Activated CD4-positive, alpha-beta T cell treated with anti-CD3 and anti-CD28 coated beads, Interleukin-2, Interleukin-4, amounts not matched to agents 100 ng/mL and 50 ng/mL, durations not matched to agents 16 hours and 8 hours (primary cell): Measurements from ENCODE around the gene CCSER2.

Experiments used
- DNase-seq: peaks from one replicate; pipeline ENCODE4 v3.0.0-alpha.2; 2020; ENCODE audit warnings: low spot score

CCSER2 gene

DNA sequence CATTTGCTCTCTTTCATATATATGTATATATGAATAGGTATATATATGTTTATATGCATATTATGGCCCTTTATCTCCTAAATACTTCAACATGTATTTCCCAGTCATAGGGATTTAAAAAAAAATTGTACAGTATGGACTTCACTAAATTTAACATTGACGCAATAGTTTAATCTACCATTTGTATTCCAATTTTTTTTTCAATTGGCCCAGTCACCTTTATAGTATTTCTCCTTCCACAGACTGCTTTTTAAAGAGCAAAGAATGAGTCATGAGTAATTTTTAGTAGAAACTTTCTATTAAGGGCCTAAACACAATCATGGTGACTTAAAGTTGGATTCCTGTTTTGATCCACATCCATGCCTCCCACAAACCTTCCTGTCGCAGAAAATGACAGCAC lies 20.5 kb downstream of the CCSER2 start:
- no peak for DNase-seq

GRCh38 chr10:84352251-84352842 lies 24.0 kb downstream of the CCSER2 start:
- DNase-seq = peak; percentile 67

DNA sequence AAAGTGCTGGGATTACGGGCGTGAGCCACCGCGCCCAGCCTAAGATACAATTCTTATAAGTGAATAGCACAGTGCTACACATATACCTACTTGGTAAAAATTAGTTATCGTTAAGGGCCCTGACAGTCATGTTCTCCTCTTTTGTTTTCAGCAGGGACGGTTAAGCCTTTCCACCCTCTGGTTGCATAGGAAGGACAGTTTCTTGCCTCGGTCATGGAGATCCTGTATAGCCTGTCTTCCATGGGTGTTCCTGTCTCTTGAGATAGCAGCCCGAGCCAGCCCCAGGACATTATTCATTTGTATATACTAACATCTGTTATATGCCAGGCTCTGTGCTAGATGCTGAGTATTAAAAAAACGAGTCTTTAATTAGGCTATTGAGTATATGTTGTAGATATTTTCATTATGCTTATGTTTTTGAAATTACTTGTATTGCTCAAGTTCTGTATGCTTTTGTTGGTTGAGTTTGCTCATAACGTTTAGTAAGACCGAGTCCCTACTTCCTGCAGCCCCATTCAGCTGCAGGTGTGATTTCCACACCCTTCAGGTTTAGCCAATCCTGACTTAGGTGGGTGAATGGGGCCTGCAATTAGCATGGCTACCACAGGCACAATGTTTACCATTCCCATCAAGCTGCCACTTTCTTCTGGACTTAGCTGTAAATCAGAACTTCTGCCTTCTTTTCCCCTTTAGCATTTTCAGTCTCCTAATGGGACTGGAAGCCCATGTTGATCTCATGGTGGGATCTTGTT lies 24.8 kb downstream of the CCSER2 start:
- DNase-seq = no peak

DNA sequence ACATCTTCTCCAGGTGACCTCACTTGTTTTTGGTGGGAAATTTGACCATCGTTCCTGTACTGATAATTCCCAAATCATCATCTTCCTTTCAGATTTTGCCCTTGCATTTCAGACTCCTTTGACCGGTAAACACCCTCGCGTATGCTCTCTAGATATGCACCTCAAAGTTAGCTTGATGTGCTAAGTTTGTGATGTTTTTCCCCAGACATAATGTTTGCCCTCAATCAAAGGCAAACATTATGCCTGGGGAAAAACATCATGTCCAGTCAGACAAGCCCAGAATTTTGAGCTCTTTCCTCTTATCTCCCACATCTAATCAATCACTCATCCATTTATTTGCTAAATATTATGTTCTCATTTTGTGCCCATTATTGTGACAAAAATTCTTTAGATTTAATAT lies 26.2 kb downstream of the CCSER2 start:
- no peak for DNase-seq

DNA sequence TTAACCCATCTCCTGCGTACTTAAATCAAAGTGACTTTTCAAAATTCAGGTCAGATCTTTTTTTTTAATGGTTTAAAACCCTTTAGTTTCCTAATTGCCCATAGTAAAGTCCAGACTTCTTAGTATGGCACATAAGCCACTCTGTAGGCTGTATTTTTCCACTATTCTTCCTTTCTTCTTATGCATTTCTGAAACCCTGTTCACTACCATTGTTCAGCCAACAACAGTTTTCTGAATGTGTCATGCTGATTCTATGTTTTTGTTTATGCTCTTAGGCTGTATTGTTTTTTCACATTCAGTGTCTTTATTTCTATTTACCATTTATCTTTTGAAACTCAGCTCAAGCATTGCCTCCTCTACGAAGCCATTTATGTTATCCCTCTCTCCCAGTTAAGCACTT lies 26.7 kb downstream of the CCSER2 start:
- DNase-seq = no peak

GRCh38 chr10:84356928-84357327 lies 28.5 kb downstream of the CCSER2 start:
- no peak for DNase-seq

GRCh38 chr10:84358743-84359142 lies 30.4 kb downstream of the CCSER2 start:
- DNase-seq = no peak

DNA sequence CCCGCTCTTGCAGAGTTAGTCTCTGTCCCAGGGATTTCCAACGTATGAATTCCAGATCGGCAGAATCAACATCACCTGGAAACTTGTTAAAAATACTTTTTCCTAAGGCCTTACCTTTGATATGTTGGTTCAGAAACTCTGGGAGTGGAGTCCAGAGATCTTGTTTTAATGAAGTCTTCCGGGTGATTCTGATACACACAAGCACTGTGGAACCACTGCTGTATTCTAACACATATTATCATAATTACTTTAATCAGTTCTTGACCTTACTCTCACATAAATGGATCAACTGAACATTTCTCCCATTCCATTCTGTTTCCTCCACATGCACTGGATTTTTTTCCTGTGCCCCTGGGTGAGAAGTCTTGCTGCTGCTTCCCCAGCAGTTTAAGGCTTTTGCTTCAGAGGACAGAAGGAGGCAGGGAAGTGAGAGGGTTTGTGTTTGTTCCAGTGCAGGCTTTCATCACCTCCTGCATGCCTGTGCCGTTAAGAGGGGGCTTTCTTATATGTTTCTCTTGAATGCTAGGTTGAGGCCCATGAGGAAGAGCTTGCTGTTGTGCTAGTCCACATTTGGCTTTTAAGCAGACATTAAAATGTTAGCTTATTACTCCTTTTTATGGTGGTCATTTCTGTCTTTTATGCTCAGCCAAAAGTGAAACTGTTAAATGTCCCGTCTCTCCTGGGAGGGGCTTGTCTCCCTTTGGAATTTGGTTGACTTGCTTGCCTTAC lies 32.4 kb downstream of the CCSER2 start:
- no peak for DNase-seq

DNA sequence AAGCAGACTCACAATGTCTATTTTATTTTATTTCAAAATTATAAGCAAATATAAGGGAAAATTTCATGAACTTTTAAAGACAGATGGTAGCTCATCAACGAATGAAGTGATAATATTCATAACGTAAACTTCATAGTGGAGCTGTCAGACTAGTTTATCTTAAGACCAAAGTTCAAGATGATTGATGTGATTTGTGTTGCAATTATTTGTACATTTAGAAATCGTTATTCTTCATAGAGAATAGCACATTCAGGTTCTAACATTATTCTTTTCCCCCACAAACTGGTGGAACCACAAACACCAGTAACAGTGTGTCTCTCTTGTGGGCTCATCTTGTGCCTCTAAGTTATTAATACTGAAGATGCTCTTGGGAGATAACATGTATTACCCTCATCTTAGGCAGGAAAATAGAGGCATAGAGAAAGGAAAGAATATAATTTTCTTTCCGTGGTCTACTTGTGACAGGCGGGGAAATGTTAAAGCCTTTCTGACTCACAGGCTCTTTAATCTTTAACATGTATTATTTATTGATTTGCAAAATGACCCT lies 37.0 kb downstream of the CCSER2 start:
- no peak for DNase-seq

GRCh38 chr10:84366041-84366440 lies 37.7 kb downstream of the CCSER2 start:
- no peak for DNase-seq

DNA sequence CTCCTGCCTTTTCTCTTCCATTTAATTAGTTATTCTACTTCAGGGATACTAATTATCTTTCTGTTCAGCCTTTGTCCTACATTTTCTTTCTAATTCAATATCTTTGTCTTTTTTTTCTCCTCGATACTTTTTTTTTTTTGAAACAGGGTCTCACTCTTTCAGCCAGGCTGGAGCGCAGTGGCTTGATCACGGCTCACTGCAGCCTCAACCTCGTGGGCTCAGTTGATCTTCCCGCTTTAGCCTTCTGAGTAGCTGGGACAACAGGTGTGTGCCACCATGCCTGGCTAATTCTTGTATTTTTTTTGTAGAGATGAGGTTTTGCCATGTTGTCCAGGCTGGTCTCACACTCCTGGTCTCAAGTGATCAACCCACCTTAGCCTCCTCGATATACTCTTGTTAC lies 38.9 kb downstream of the CCSER2 start:
- DNase-seq = no peak

- no peak for DNase-seq
Measured at GRCh38 chr10:84368828-84369227, 40.4 kb downstream of the CCSER2 start.

- DNase-seq = no peak
Measured at GRCh38 chr10:84370283-84370682, 41.9 kb downstream of the CCSER2 start.

- DNase-seq = no peak
Measured at GRCh38 chr10:84371944-84372343, 43.6 kb downstream of the CCSER2 start.

- no peak for DNase-seq
Measured at GRCh38 chr10:84373000-84373399, 44.6 kb downstream of the CCSER2 start.

- no peak for DNase-seq
Measured at GRCh38 chr10:84374455-84374854, 46.1 kb downstream of the CCSER2 start.

- peak; percentile 67 for DNase-seq
Measured at GRCh38 chr10:84375011-84375410, 46.6 kb downstream of the CCSER2 start.

DNA sequence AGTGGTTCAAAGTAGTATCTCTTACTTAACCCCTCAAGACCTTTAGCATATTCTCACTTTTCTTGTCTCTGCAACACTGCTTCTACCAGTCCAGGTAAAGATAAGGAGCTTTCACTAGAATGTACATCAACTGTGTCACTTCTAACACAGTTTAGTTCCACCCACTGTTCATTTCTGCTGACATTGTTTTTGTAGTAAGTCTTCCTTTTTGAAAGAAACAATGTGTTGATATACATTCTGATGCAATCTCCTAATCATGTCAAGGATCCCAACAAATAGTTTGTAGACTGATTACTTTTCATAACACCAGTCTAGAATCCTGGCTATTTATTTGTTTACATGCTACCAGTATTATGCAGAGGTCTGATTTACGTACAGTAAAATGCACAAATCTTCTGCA lies 47.5 kb downstream of the CCSER2 start:
- no peak for DNase-seq

DNA sequence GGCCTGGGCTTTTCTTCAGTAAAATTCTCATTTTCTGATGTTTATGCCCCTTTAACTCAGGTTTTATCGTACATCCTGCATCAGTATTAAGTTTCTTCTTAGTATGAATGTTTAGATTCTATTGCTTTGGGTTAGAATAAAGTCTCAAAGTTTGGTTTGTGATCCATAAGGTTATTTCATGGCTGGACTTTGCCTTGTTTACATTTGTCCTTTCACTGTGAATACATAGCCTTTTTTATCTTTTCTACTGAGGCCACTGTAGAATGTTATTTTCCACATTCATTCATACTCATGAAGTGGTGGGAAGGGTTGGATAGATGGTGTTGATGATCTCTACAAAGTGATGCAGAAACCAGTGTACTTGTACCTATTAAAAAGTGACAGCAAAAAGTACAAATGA lies 59.8 kb downstream of the CCSER2 start:
- no peak for DNase-seq

DNA sequence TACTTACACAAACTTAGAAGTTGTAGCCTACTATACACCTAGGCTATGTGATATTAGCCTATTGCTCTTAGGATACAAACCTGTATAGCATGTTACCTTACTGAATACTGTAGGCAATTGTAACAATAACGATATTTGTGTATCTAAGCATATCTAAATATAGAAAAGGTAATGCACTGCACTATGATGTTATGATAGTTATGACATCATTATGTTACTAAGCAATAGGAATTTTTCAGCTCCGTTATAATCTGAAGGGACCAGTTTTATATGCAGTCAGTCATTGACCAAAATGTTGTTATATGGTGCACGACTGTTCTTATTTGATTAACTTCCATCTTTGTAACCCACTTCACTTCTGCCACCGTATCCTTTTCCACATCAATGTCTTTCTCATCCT lies 62.0 kb downstream of the CCSER2 start:
- DNase-seq = no peak

DNA sequence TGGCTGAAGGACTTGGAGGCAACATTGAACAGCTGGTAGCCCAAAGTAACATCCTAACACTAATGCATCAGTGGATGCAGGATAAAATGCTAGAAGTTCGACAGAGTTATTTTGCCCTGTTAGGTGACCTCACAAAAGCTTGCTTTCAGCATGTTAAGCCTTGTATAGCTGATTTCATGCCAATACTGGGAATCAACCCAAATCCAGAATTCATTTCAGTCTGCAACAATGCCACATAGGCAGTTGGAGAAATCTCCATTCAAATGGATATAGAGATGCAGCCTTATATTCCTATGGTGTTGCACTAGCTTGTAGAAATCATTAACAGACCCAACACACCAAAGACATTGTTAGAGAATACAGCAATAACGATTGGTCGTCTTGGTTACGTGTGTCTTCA lies 62.9 kb downstream of the CCSER2 start:
- no peak for DNase-seq

GRCh38 chr10:84392181-84392580 lies 63.8 kb downstream of the CCSER2 start:
- no peak for DNase-seq

DNA sequence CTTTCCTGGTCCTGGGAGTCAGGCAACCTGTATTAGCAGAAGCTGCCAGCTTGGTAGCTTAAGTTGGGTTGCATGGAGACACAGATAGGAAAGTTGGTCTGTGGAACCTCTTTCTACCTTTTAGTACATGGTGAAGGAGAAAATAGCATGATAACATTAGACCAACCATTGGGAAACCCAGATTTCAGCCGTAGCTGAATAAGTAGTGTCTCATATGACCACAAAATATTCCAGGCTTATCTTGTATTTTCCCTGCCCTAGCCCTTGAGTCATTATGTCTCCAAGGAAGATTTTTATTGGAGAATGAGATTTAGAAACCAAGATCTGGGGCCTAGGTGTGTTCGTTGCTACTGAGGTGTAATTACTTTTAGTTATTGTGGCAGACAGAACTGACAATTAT lies 67.2 kb downstream of the CCSER2 start:
- no peak for DNase-seq
